GDM1 (cell line): ENCODE data around the gene CD80.
"Not testable (repeated sequence)": the region's sequence is repeated elsewhere in the genome, so short reads cannot be mapped to it uniquely, and the experiment has no call there.

Experiments
- DNase-seq: peaks from one replicate; lab custom pipeline; 2025; lab: John Stamatoyannopoulos, UW

CD80 gene

DNA sequence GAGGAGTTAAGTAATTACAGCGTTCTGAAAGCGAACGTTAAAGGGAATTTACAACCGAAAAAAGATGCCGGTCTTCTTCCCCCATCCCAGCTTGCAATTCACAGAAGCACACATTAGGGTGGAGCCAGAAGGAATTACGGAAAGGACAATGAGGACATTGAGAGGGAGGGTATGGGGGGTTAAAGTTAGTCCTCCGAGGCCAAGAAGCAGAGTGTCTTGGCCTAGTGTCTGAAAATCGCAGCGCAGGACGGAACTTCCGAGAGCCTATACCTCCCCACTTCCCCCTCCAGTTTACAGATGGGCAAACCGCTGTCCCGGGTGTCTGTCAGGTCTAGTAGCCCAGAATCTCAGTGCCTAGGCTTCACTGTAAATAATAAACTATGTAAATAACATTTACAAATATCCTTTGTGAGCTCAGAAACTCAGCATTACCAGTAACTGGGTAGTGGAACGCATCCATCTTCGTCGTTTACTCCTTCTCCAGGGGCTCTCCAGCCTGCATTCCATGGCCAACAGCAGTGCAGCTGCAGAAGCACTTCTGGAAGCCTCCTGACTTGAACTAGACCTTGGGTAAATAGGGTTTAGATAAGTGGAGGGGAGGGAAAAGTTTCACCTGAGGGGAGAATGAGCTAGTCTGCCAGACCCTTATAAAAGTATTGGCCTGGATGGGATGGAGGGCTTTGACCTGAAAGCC, 20.8 kb upstream of the CD80 start:
- DNase-seq = no peak

DNA sequence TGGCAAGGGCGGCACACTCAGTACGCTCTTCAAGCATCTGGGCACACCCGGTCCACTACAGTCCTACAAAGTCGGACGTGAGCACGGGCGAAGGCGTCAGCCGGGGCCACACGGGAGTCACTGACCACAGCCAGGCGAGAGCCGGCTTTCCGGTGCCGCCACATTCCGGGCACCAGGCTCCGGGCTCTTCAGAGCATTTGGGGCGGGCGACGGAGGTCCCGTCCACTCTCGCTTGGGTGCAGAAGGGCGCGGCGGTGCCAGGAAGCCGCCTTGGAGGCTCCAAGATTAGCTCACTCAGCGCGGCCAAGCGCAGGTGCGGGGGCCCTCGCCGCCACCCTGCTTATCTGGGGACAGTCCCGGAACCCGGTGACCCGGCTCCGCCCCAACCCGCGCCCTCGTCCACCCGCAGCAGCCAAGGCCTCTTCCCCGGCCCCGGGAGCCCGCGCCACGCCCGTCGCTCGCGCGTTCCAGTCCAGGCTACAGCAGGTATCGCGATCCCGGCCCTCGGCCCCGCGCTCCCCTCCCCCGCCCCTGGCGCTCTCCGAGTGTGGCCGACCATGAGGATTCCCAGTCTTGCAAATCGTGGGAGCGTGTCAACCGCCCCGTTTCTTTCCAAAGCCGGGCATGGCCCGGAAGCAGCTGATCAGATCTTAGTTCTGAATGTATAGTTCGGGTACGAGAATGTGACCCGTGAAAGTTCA, 20.1 kb upstream of the CD80 start, which contains the start of gene ADPRH:
Gene ADPRH (plus strand): TSS at position 127 of the 701 bp plus-strand sequence. CDS start 2,678 bp downstream, outside the sequence.
- DNase-seq = no peak

DNA sequence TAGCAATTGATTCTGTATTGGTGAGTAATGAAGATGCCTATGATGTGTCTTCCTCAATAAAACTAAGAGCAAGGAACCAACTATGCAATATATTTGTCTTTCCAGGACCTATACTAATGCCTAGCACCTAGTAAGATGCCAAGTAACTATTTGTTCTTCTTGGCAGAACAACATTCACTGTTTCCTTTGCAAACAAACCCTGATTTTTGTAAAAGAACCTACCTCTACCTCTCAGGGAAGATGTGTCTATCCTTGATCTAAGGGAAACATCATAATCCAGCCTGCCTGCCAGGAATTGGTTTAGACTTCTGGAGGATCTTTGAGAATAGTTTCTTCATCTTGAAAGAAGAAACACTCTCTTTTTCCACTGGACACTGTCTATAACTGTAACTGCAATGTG, 16.1 kb upstream of the CD80 start:
- DNase-seq = no peak

DNA sequence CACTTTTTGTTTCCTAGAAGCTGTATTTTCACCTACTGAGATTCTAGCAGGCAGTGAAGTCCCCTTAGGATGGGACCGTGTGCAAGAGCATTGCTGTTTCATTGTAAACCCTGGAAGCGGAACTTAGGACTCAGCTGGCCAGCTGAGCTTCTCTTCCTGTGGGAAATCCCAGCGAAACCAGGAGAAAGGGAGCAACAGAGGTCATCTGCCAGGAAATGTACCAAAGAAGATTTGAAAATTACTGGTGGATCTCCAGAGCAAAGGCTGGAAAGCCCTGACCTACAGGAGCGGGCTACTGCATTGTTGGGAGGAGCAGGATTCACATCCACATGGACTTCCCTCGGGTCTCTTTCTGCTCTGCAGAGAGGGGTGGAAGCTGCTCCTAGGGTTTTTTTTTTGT, 12.3 kb upstream of the CD80 start:
- no peak for DNase-seq

- DNase-seq = no peak
These were observed 11.8 kb upstream of the CD80 start for GRCh38 chr3:119571230-119571629.

GRCh38 chr3:119570229-119570628, 10.8 kb upstream of the CD80 start:
- no peak for DNase-seq

- DNase-seq = no peak
These were observed 9.7 kb upstream of the CD80 start for GRCh38 chr3:119569156-119569555.

GRCh38 chr3:119563334-119563733, 3.9 kb upstream of the CD80 start:
- not testable (repeated sequence) for DNase-seq

DNA sequence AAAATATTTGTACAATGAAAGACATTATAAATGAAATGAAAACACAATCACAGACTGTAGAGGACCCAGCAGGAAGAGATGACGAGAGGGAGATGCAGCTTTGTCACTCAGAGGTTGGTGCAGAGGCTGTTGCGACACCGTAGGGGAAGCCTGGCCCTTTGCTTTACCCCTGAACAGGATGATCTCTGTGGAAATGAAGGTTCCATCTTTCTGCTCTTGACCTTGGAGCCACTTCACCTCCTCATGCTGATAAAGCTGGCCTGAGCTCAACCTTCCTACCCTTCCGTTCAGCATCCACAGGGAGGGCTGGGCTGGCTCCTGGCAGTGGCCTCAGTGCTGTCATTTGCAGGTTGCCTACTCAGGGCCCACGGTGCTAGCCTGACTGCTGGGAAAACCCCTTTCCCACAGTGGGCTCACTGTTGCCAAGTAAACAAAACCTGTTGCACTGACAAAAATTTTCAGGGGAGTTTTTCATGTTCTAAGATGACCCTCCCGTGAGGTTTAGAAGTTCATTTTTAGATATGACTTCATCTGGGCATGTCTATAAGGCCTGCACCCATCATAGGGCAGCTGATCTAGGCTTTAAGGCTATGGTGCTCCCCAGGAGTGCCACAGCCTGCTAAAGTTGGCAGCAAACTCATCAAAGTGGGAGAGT, 3.0 kb upstream of the CD80 start:
- no peak for DNase-seq

GRCh38 chr3:119560160-119560559, 746 bp upstream of the CD80 start:
- DNase-seq = no peak

GRCh38 chr3:119558626-119559317, 642 bp downstream of the CD80 start:
- DNase-seq = no peak

DNA sequence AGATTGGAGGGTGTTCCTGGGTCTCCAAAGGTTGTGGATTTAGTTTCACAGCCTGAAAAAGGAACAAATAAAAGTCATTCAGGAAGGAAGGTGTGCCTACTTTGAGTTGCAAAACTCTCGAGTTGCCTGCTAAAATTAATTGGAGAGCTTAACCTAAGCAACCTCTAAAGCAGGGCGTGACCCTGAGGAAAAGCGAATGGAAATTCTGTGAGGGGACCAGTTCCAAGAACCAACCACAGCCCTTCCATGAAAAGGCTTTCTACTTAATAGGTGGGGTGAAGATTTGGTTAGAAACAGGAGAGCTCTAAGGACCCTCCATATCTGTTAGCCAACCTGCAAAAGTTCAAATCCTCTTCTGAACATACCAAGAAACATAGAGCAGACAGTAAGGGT, 1.5 kb downstream of the CD80 start:
- DNase-seq = no peak

- DNase-seq = no peak
These were observed 2.1 kb downstream of the CD80 start for GRCh38 chr3:119557192-119557876.

DNA sequence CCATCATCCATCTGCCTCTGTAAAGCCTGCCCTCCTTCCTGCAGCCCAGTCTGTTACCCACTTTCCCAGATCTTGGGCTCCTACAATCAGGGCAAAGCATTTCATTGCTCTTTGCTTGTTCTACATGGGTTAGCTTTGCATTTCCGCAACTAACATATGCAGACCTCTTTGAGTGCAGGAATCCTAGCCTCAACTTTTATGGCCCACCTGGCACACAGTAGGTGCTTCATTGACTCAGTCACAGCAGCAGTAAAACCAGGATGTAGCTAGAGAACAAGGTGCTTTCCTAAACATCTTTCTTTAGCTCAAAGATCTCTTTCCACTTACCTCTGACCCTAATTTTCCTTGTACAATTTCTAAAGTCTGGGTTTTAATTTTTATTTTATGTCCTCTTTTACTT, 3.5 kb downstream of the CD80 start:
- no peak for DNase-seq

DNA sequence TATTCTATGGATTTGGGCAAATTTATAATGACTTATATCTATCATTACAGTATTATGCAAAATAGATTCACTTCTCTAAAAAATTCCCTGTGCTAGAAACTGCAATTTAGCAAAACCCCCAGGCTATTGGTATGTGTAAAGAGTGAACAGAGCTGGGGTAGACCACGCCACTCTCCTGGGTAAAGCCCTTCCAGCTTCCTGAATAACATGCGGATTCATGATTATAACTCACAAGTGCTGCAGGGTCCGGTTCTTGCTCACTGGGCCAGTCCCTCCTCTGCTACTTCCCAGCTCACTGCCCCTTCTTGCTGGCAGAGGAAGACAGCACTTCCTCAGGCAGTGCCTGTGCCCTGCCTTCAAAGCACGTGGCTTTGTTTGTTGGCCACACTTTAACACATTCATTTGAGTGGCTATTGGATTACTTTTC, 4.1 kb downstream of the CD80 start:
- DNase-seq = peak; percentile 9

GRCh38 chr3:119553823-119554415, 5.5 kb downstream of the CD80 start:
- DNase-seq = no peak

DNA sequence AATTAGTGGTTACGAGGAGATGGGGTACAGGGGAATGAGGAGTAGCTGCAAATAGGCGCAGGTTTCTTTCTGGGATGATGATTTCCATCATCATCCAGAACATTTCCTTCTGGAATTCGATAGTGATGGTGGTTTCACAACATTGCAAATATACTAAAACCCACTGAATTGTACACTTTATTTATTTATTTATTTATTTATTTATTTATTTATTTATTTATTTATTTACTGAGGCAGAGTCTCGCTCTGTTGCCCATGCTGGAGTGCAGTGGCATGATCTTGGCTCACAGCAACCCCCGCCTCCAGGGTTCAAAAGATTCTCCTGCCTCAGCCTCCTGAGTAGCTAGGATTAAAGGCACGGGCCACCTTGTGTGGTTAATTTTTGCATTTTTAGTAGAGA, 6.5 kb downstream of the CD80 start:
- not testable (repeated sequence) for DNase-seq

- DNase-seq = no peak
These were observed 7.8 kb downstream of the CD80 start for GRCh38 chr3:119551598-119551997.

- DNase-seq = no peak
These were observed 9.1 kb downstream of the CD80 start for GRCh38 chr3:119550192-119550910.

- DNase-seq = no peak
These were observed 11.1 kb downstream of the CD80 start for GRCh38 chr3:119548341-119548740.

DNA sequence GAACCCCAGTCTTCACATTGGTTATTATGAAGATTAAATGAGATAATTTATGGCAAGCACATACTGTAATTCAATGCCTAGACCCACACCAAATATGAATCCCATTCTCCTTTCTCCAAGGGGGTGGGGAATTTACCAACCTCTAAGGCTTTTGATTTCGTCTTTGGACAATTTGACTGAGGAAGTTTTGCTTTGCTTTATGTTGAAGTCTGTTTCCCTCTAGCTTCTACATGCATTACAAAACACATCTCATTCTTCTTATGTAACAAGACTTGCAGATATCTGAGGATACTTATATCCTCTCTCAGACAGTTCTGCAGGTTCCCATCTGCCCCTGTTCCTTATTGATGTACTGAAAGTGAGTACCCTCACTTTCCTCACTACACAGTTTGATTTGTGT, 12.2 kb downstream of the CD80 start:
- no peak for DNase-seq
